Sigmoid colon (tissue), 7 donors: ENCODE results near the gene ISCA2. TPM values are rescaled to one million over a fixed set of nuclear protein-coding genes. Genes with fewer than 3 reads are reported as not detected.

Experiments used
- DNase-seq: peaks from one replicate; pipeline ENCODE4 v3.0.0-alpha.2; 2019
- H3K27ac ChIP-seq, 4 donors: fragments of 200-600 bp; sonication (generic); one replicate each; pipeline ENCODE4 v1.5.1; 2016 to 2019; ENCODE audit warnings: mild to moderate bottlenecking in 1 of 4
- H3K27me3 ChIP-seq, 3 donors: fragments of 200-600 bp; sonication (generic); one replicate each; pipeline ENCODE4 v1.5.1; 2019; ENCODE audit warnings: mild to moderate bottlenecking in 1 of 3
- H3K36me3 ChIP-seq, 4 donors: fragments of 200-600 bp; sonication (generic); one replicate each; pipeline ENCODE4 v1.5.1; 2016 to 2019
- H3K4me1 ChIP-seq, 4 donors: fragments of 200-600 bp; sonication (generic); one replicate each; pipeline ENCODE4 v1.5.1; 2017 to 2019
- H3K4me3 ChIP-seq, 4 donors: fragments of 200-600 bp; sonication (generic); one replicate each; pipeline ENCODE4 v1.5.1; 2017 to 2019; ENCODE audit warnings: mild to moderate bottlenecking in 2 of 4, moderate library complexity in 1 of 4
- H3K9me3 ChIP-seq, 4 donors: fragments of 200-600 bp in 3 of 4; sonication (generic) in 3 of 4; one replicate each; pipeline versions ENCODE4 v1.5.1 to v1.6.1; 2013 to 2019
- EP300 ChIP-seq, 4 donors: sonication (generic); formaldehyde crosslinking; IDR thresholded peaks; one replicate each; pipeline ENCODE4 v1.6.1; 2017; ENCODE audit warnings: antibody characterized with exemption in 4 of 4
- POLR2A ChIP-seq, 2 donors: fragments of 450-650 bp; IDR thresholded peaks; one replicate each; pipeline ENCODE4 v1.6.1; 2016; ENCODE audit warnings: antibody characterized with exemption in 2 of 2, mild to moderate bottlenecking in 2 of 2, moderate library complexity in 2 of 2
- POLR2AphosphoS5 ChIP-seq, 4 donors: sonication (generic); formaldehyde crosslinking; IDR thresholded peaks; one replicate each; pipeline ENCODE4 v1.6.1; 2017; ENCODE audit warnings: antibody characterized with exemption in 4 of 4
- WGBS, 2 donors: extraction: QIAGEN DNeasy Blood & Tissue Kit; methylation state at CpG; one replicate each; pipeline ENCODE4 v1.1.7; 2013; 5-methylcytosine and 5-hydroxymethylcytosine counted together
- intact Hi-C: fragments of 100-400 bp; cut with DNase I; formaldehyde crosslinking; loops from one replicate; pipeline ENCODE4 v1.15.1; 2023
- polyA plus RNA-seq, 3 donors: library from polyadenylated mRNA; stranded (reverse); fragments of 200-250 nt; gene quantifications; one replicate each; pipeline ENCODE4 v1.2.3, GENCODE V29; 2013
- total RNA-seq, 4 donors: library from RNA; depleted of rRNA; stranded (reverse); fragments of >200 nt; gene quantifications; one replicate each; pipeline ENCODE4 v1.1.0, GENCODE V29; 2016
- TF ChIP-seq, protein P1 (sequence below), 4 experiments: fragments of 450-650 bp in 3 of 4; fragments of 200-600 bp in 1 of 4; IDR thresholded peaks; one replicate each; pipeline ENCODE4 v1.5.1; 2016 to 2019; ENCODE audit warnings: antibody characterized with exemption in 4 of 4, mild to moderate bottlenecking in 3 of 4, moderate library complexity in 2 of 4
- donor health status: healthy with polysubstance abuse.
- donor health status: Bipolar disorder and iron deficiency.
- donor health status: healthy.

Gene ISCA2
- total and polyA plus RNA-seq, 7 donors: 8.6 to 59.0 (median 15.7) TPM

DNA sequence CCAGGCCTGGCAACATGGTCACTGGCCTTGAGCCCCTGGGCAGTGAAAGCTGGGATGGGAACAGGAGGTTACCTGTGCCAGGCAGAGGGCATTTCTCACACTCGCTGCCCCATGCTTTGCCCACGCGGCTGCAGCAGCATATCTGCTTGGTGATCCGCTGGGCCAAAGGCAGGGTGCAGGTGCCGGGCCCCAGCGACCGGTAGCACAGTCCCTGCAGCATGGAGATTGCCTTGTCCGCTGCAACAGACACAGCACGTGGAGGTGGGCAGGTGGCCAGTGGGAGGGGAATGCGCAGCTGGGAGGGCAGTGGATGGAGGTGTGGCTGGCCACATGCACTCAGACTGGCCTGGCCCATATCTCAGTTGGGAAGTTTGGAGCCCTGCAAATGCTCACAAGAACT is 35.3 kb downstream of the ISCA2 start:
- no peak for DNase-seq
- no peaks in the 10 kb centered on the region for H3K4me1 ChIP-seq
- no peak overlapping the region for H3K4me3 ChIP-seq
- intact Hi-C loops: no loop called here
- H3K27me3 ChIP-seq: no peaks in the 10 kb centered on the region
- H3K36me3 ChIP-seq: no peaks in the 10 kb centered on the region
- H3K27ac ChIP-seq: no peak overlapping the region
- 85 to 93% methylated on average over 10 of the region's 10 CpGs for WGBS, 2 donors
- H3K9me3 ChIP-seq: no peaks in the 10 kb centered on the region
- no peak for TF ChIP-seq POLR2AphosphoS5 (IDR thresholded peaks at IDR 0.05)
- TF ChIP-seq, protein P1, sequence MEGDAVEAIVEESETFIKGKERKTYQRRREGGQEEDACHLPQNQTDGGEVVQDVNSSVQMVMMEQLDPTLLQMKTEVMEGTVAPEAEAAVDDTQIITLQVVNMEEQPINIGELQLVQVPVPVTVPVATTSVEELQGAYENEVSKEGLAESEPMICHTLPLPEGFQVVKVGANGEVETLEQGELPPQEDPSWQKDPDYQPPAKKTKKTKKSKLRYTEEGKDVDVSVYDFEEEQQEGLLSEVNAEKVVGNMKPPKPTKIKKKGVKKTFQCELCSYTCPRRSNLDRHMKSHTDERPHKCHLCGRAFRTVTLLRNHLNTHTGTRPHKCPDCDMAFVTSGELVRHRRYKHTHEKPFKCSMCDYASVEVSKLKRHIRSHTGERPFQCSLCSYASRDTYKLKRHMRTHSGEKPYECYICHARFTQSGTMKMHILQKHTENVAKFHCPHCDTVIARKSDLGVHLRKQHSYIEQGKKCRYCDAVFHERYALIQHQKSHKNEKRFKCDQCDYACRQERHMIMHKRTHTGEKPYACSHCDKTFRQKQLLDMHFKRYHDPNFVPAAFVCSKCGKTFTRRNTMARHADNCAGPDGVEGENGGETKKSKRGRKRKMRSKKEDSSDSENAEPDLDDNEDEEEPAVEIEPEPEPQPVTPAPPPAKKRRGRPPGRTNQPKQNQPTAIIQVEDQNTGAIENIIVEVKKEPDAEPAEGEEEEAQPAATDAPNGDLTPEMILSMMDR (IDR thresholded peaks at IDR 0.05): no peak

DNA sequence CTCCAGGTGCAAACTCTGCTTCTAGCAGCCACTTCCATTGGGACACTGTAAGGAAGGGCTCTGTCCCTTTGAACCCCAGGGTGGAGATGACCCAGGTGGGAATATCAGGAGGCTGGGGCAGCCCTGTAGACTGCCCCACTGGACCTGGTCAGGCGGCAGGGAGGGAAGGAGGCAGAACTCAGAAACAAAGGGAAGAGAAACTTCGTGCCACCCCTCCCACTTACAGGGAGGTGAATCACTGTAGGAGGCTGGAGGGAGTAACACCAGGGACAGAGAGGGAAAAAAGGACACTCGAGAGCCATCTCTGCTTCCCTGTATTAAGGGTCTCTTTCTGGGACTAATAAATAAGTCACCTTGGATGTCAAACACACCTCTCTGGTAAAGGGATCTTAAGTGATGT is 37.4 kb downstream of the ISCA2 start:
- no peaks in the 10 kb centered on the region for H3K36me3 ChIP-seq
- no peak overlapping the region for H3K4me3 ChIP-seq
- H3K27ac ChIP-seq: no peak overlapping the region
- TF ChIP-seq POLR2A (IDR thresholded peaks at IDR 0.05) (no peak), POLR2AphosphoS5 (IDR thresholded peaks at IDR 0.05) (no peak), EP300 (IDR thresholded peaks at IDR 0.05) (no peak)
- TF ChIP-seq, protein P1 (IDR thresholded peaks at IDR 0.05): no peak
- H3K27me3 ChIP-seq: no peaks in the 10 kb centered on the region
- DNase-seq: no peak
- no peaks in the 10 kb centered on the region for H3K4me1 ChIP-seq
- intact Hi-C loops: no loop called here
- WGBS, 2 donors: 83 to 85% methylated on average over 3 of the region's 3 CpGs
- H3K9me3 ChIP-seq: no peaks in the 10 kb centered on the region

- no peak overlapping the region for H3K27ac ChIP-seq
- H3K36me3 ChIP-seq: no peaks in the 10 kb centered on the region
- TF ChIP-seq, protein P1 (IDR thresholded peaks at IDR 0.05): no peak
- no peak for TF ChIP-seq POLR2A (IDR thresholded peaks at IDR 0.05)
- no peak for TF ChIP-seq POLR2AphosphoS5 (IDR thresholded peaks at IDR 0.05)
- no peak for TF ChIP-seq EP300 (IDR thresholded peaks at IDR 0.05)
- no peaks in the 10 kb centered on the region for H3K9me3 ChIP-seq
- no peaks in the 10 kb centered on the region for H3K4me1 ChIP-seq
- WGBS, 2 donors: 27 to 57% methylated on average over 5 of the region's 5 CpGs
- DNase-seq: no peak
- no peaks in the 10 kb centered on the region for H3K27me3 ChIP-seq
- H3K4me3 ChIP-seq: no peak overlapping the region
- intact Hi-C loops: no loop called here
Observed at GRCh38 chr14:74531467-74531866, 37.9 kb downstream of the ISCA2 start.

- Histone ChIP-seq H3K4me1 (no peaks in the 10 kb centered on the region), H3K27ac (no peak overlapping the region), H3K4me3 (no peak overlapping the region), H3K9me3 (no peaks in the 10 kb centered on the region), H3K27me3 (no peaks in the 10 kb centered on the region), H3K36me3 (no peaks in the 10 kb centered on the region)
- intact Hi-C loops: no loop called here
- WGBS, 2 donors: 95 to 96% methylated on average over 10 of the region's 10 CpGs
- TF ChIP-seq POLR2A (IDR thresholded peaks at IDR 0.05) (no peak), EP300 (IDR thresholded peaks at IDR 0.05) (no peak), POLR2AphosphoS5 (IDR thresholded peaks at IDR 0.05) (no peak)
- TF ChIP-seq, protein P1 (IDR thresholded peaks at IDR 0.05): no peak
- no peak for DNase-seq
Observed at GRCh38 chr14:74532246-74532645, 38.7 kb downstream of the ISCA2 start.

DNA sequence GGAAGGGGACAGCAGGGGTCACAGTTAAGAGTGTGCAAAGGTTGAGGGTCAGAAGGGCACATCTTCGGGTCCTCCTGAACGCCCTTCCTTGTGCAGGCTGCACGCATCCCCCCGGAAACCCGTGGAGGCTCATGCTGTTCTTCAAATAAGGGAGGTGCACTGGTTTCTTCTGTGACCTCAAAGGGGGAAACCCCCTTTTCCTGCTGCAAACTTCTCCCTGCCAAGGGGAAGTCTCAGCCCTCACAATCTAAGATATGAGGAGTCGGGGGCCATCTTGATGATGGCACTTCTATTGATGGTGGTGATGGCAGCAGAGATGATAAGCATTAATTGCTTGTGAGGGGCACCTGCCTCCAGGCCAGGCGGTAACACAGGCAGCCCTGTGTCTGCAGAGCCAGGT is 40.0 kb downstream of the ISCA2 start:
- TF ChIP-seq POLR2AphosphoS5 (IDR thresholded peaks at IDR 0.05) (no peak), POLR2A (IDR thresholded peaks at IDR 0.05) (no peak), EP300 (IDR thresholded peaks at IDR 0.05) (no peak)
- TF ChIP-seq, protein P1 (IDR thresholded peaks at IDR 0.05): no peak
- no peak for DNase-seq
- H3K4me3 ChIP-seq: no peak overlapping the region
- H3K27me3 ChIP-seq: no peaks in the 10 kb centered on the region
- no peak overlapping the region for H3K27ac ChIP-seq
- 74% methylated on average over 7 of the region's 7 CpGs for WGBS, 2 donors
- intact Hi-C loops: no loop called here
- H3K9me3 ChIP-seq: no peaks in the 10 kb centered on the region
- H3K36me3 ChIP-seq: no peaks in the 10 kb centered on the region
- H3K4me1 ChIP-seq: no peaks in the 10 kb centered on the region
